ENCODE data around the gene ST8SIA3. TPM values are rescaled to one million over a fixed set of nuclear protein-coding genes. Genes with fewer than 3 reads are reported as not detected.

ST8SIA3 gene
- total and polyA plus RNA-seq, 2 of the 4 experiments (the other 2 are of a cell fraction) = not detected

DNA sequence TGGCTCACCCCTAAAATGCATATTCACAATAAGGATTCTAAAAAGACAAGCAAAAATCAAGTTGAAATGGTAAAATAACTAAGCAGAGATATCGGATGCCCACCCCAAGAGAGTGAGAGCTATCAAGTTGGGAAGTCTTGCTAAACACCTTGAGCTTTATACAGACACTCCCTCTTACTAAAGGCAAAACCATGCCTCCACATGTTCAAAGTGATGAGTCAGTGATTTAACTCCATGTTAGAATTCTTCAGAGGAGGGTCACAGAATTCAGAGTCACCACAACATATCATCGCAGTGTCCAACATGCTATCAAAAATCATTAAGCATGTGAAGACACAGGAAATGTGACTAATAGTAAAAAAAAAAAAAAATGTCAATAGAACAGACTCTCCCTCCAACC lies 20.6 kb upstream of the ST8SIA3 start:
- Histone ChIP-seq H2BK5ac (ENCODE audit: low read depth, low read length, poor library complexity, severe bottlenecking) (no peak overlapping the region), H3K36me3 (ENCODE audit: control insufficient read depth, insufficient read depth, low read length) (no peaks in the 10 kb centered on the region), H3K27ac (ENCODE audit: insufficient read depth, low read length) (no peak overlapping the region), H3K14ac (replicated peaks; ENCODE audit: low read depth, low read length) (no peak overlapping the region), H4K91ac (ENCODE audit: insufficient read depth, low read depth, low read length) (no peak overlapping the region), H3K4me3 (ENCODE audit: insufficient read depth, low read depth, low read length) (no peak overlapping the region), H3K27me3 (ENCODE audit: control insufficient read depth, insufficient read depth, low read length) (no peaks in the 10 kb centered on the region; the same call in 1 of the 2 replicates), H2AK9ac (replicated peaks; ENCODE audit: low read depth, low read length, poor library complexity) (no peak overlapping the region), H3K4ac (ENCODE audit: low read depth, low read length) (no peak overlapping the region), H3K4me1 (ENCODE audit: control insufficient read depth, insufficient read depth, low read length) (no peaks in the 10 kb centered on the region), H2BK120ac (ENCODE audit: low read depth, low read length) (no peak overlapping the region), H2AK5ac (ENCODE audit: low read depth, low read length) (no peak overlapping the region), H4K5ac (ENCODE audit: low read depth, low read length) (no peak overlapping the region), H2BK15ac (ENCODE audit: low read depth, low read length) (no peak overlapping the region), H3K23ac (ENCODE audit: low read depth, low read length) (no peak overlapping the region), H3K9me3 (ENCODE audit: control insufficient read depth, insufficient read depth, low read length) (no peaks in the 10 kb centered on the region), H4K20me1 (ENCODE audit: insufficient read depth, low read length) (no peaks in the 10 kb centered on the region), H3K56ac (ENCODE audit: extremely low read depth, insufficient read depth, low read length) (no peak overlapping the region), H3K18ac (ENCODE audit: low read depth, low read length) (no peak overlapping the region), H2AFZ (replicated peaks; ENCODE audit: low read length, poor library complexity) (no peak overlapping the region), H3K9me1 (ENCODE audit: insufficient read depth, low read length) (no peaks in the 10 kb centered on the region), H3K4me2 (ENCODE audit: low read depth, low read length) (no peak overlapping the region), H2BK20ac (ENCODE audit: low read depth, low read length) (no peak overlapping the region), H3K9ac (ENCODE audit: low read depth, low read length) (no peak overlapping the region), H4K8ac (ENCODE audit: low read depth in 2 of 2, low read length in 2 of 2) (no peak overlapping the region), H3K79me1 (ENCODE audit: low read depth in 1 of 2, low read length in 2 of 2) (no peaks in the 10 kb centered on the region)
- intact Hi-C loops (cut with micrococcal nuclease) (no loop called here), dilution Hi-C loops (cut with HindIII; ENCODE audit: low sequenced_read_pairs, unreplicated experiment) (no loop called here), in situ Hi-C loops (cut with MboI; ENCODE audit: low sequenced_read_pairs) (no loop called here)
- ChIA-PET POLR2A (ENCODE audit: unreplicated experiment) (no interaction called here), CTCF (no interaction called here)
- no peak for TF ChIP-seq RFX5 (IDR thresholded peaks at IDR 0.05; ENCODE audit: low read depth, low read length)
- peak; percentile 74 for TF ChIP-seq MAFK (IDR thresholded peaks at IDR 0.05; ENCODE audit: low read depth, low read length)
- DNase-seq (no peak), ATAC-seq (ENCODE audit: low read depth) (no peak)
- BruUV-seq (replicated peaks) = no TSS peak
- no CpG with 5 or more reads among the region's 2 CpGs for WGBS, 2 experiments (ENCODE audit: extremely low coverage in 2 of 2, insufficient read length in 1 of 2)

All from IMR-90 (cell line).